ENCODE results near the gene TEX26.
A peak's percentile ranks its signal among the peaks of the same experiment; 100 is the strongest.

GRCh38 chr13:30892966-30893365 is 39.5 kb upstream of the TEX26 start:
- TF ChIP-seq POLR2A (IDR thresholded peaks at IDR 0.05; ENCODE audit: low read depth), result no peak
- TF ChIP-seq CTCF (IDR thresholded peaks at IDR 0.05), result peak in 1 of 3 experiments; percentile 36

All from esophagus muscularis mucosa (tissue), 3 donors.